ENCODE results near the gene TSHZ3.

The TSHZ3 gene

DNA sequence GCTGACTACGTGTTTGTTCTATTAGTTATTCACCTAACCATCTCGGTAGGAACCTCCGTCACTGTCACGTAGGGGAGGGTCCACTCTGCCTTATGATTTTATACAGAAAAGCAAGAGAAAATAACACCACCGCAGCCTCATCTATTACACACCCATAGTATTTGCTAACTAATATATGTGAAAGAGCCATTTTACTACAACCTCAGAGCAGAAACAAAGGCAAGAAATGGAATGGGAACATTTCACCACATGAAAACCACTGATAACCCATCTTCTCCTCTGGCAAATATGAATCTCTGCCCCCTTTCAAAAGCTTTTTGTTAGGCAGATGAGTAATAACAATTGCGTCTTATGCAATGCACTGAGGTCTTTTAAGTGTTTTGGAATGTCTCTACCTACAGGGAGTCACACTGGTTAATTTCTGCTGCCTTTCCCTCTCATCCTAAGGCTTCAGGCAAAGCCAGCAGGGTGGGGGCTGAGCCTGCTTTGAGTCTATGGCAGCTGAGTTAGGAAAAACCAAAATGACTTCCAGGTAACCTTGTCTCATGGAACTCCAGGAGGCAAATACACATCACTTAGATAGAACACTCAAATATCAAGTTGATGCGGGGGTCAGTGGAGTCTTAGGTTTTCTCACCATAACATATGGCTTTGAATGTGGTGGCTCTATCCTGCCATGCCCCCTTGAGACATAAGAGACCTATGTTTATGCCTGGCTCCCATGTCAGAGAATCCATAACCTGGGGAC lies 15.0 kb downstream of the TSHZ3 start:
- DNase-seq: no peak

DNA sequence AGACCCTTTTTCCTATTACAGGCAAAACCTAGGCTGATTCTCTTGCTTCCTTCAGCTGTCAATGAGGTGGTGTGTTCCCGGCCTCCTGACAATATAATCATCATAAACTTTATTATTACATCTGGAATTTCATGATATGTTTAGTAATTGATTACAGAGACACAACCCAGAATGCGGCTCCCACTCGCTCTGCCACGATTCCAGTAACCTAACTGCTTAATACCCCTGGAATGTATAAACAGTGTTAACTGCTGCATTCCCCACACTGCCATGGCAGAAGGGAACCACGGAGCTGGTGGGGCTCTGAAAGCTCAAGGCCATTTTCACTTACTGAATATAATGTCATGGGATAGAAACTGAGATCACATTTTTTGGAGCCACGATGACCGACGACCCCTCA lies 17.1 kb downstream of the TSHZ3 start:
- DNase-seq: no peak

DNA sequence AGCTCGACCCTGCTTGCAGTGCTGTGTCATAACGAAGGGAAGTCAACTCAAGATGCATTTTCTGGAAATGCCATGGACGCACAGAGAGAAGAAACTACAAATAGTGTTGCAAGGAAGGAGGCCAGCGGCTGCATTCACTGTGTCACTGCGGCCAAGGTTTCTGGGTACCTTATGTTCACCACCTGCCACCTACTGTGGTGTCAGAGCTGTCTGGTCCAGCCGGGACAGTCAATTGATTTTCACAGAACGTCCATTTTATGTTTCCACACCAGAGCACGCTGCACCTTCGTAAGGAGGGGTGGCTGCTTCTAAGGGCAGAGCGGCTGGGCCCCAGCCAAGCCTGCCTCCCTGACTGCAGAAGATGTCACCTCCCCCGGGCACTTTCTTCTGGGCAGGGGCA lies 17.7 kb downstream of the TSHZ3 start:
- DNase-seq: no peak

DNA sequence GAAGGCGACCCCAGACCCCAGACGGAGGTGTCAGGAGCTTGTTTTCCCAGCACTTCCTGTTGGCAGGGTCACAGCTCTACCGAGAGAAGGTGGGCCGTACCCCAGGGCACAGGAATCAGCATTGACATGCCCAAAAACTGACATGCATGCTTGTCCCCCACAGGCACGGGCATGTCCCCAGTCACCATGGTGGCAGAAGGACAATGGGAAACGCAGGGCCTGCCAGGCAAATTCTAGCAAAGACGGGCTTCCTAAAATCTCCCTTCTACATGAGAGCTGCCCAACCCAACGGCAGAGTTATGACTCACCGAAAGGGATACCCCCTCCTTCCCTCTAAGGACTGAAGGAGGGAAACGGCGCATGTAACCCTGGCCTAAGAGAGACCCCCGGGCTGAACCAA lies 18.5 kb downstream of the TSHZ3 start:
- no peak for DNase-seq

DNA sequence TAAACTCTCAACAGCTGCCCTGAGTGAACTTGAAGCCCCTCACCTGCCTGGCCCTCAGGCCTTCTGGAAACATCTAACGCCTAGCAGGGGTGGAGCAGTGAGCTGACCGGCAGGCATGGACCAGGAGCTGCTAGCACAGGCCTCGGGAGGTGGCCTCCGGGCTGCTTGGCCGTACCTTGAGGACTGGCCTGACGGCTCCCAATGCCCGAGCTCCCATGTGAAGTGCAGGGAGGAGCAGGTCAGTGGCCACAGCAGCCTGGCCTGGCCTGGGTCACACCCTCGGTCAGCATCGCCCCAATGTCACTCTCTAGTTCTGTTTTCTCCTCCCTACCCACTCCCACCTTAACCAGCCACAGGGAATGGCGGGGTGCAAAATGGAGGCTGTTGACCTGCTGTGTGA lies 19.0 kb downstream of the TSHZ3 start:
- no peak for DNase-seq

DNA sequence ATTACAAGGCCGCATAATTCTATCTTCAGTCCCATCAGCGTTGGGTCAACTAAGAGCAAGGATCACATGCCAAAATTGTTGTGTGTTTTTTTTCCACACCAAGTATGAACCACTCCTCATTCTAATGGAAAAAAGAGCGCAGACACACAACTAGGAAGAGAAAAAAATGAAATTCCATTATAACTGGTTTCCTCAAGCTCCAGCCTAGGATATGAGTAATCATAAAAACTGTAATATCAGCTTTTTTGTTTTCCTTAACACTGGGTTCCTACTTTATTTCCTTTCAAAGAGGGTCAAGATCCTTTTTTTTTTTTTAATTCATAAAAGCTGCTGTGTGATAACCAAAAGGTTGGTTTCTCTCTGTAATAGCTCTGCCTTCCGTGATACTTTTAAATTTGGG lies 19.4 kb downstream of the TSHZ3 start:
- no peak for DNase-seq

DNA sequence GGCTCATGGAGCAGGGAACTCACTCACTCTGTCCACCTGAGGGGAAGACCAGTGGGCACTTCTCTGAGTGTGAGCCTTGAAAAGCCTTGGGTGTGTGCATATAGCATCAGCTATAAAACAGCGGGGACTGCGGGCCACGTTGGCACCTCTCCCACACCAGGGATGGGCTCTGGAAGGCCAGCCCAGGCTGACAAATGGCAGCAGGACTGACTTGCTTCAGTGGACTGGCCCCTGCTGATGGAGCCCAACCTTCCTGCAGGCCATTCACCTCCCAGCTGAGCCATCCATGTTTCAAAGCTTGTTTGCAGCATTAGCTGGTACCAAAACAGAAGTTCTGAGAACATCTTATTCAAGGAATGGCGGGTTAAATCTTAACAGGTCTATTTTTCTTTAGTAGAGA lies 21.0 kb downstream of the TSHZ3 start:
- DNase-seq: no peak

DNA sequence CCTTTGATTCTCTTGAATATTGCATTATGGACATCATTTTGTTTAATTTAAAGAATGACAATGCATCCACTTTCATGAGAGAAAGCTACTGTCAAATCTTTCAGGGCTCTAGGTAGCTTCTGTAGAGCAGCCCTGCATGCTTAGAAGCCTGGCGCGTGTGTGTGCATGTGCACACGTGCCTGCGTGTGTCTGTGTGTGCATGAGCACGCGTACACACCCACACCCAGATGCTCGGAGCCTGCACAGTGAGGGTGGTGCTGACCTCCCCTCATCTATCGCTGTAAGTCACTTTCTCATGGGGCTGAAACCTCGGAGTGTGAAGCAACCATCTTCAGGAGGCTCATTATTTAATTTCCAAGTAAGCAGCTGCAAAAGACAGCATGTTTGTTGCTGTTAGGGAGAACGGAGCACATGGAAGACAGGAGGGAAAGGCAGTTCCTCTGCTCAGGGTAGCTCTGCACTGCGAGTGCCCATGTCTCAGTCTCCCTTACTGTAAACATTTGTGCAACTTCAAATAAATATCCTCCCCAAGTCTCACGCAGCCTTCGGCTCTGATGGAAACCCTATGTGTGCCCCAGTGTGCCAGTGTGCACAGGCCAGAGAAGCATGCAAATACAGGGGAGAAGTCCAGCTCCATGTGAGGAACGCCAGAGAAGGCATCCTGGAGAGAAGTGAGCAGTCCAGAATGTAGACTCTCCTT lies 22.8 kb downstream of the TSHZ3 start:
- DNase-seq: no peak

DNA sequence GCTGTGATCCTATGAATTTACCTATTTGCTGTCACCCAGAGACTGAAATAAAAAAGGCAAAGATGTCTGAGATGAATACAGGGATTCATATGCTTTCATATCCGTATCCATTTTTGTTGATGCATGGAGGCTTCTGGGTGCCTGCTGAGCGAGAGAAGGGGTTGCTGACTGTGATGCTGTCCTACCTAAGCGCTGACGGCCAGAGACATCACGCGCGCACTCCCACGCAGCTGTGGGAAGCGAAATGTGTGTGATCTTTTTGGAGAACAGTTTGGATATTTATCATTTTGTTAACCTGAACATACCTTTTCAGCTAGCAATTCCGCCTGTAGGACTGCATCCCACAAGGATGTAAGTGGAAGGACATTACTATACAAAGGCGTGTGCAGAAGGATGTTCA lies 23.9 kb downstream of the TSHZ3 start:
- no peak for DNase-seq

DNA sequence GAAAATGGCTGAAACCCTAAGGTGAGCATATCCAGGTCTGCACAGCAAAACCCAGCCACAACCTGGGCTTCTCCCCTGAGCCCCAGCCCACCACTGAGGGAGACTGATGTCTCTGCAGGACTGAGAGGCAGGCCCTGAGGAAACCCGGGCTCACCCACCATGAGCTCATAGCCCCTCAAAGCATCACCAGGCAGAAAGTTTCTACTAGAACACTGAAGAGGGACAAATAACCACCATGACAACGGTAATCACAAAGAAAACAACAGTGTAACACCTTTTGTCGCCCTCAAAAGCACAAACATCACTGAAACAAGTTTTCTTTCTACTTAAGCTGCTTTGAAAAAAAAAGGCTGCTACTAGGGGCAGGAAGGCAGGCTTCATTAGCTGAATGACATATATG lies 29.8 kb downstream of the TSHZ3 start:
- DNase-seq: no peak

DNA sequence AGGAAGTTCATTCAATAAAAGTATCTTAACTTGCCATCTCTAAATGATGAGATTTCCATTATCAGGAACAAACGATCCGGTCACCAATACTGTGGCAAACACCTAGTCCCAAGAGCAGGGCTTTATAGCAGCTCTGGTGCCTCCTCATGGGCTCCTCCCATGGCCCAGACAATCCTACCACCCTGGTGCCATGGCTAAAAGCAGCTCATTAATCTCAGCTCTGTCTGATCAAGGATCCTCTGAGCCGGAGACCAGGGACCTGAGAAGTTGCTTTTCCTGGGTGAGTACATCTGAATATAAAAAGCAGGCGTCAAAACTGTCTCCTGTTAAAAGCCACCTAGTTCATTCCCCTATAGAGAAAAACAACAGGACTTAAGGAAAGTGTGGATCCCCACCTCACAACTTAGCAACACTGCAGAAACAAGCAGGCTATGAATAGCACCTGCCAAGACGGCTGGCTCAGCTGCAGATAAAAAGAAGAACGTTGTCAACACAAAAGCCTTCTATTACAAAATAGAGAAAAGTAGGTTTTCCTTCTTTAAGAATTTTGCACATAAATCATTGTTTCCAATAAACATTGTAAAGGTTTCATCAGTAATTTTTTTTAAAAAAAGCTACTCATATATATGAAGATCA lies 30.3 kb downstream of the TSHZ3 start:
- DNase-seq: no peak

DNA sequence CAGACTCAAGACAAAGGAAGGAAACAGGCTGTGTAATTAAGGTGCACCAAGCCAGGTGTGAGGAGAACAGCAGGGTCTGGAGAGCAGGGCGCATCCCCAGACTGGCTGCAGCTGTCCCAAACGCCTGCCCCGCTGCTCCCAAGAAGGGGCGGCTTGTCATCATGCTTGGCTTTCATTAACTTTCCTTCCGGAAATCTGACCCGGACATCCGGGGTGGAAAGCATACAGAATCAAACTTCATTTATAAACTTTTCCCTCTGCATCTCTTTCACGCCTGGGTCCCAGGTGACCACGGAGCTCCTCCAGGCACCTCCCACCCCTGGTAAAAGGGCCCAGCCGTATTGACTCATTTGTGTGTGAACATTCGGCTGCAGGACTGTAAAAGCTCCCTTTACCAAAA lies 31.7 kb downstream of the TSHZ3 start:
- DNase-seq: no peak

DNA sequence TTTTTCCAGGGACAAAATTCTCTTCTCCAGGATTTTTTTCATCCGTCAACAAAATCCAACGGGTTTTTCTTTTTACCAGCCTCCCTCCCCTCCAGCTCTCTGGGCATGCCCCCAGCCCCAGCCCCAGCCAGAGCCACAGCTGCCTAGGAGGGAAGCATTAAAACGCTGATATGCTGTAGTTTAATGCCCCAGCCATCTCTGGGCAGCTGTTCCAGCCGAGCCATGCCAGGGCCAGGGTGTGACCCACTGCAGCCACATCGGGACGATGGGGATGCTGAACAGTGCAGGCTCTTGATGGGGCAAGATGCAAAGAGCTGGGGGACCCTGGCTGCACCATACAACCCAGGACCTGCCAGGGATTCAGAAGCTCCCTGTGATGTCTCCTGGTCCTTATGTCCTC lies 32.1 kb downstream of the TSHZ3 start:
- DNase-seq: no peak

DNA sequence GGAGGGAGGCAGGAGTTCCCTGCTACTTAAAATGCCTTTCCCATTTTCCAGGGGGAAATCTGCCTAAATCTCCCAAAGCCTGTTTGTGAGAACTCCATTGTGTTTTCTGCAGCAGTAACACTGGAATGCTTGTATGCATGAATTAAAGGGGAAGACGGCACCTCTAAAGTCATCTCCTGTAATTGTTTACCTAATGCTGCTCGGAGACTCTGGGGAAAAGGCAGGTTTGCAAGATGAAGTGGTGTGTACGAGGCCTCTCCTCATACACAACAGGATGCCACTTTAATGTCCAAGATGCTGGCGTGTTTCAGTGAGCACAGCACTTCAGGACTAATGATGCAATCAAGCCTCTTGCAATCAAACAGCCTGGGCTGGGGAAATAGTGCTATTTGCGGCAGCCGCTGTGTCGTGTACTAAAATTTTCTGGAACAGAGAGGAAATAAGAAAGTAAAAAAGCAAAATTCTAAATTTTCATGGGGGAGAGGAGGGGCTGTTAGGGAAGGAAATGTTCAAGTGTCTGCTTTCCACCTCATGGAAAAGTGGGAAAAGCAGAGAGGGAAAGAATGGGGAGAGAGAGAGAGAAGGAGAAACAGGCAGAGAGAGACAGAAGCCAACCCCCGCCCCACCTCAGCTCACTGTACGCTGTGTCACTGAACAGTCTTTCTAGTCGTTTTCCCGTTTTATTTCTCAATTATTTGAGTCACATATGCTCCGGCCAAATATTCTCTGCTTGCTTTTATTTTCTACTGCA lies 32.9 kb downstream of the TSHZ3 start:
- DNase-seq: no peak

DNA sequence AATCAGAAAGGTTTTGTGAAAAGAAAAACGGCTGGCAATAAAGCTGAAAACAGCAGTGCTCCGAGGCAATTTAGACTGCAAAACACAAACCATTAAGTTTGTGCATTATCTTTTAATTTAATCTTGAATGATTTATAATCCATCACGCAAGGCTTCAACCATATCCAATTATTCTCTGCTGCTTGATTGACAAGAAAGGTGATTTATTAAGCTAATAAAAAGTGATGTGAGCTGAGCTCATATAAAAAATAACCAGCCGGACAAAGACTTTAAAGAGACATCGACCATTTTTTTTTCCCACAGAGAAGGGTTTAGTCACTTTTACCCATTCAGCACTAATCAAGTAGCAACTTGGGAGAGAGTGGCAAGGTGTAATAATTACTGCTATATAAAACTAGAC lies 33.6 kb downstream of the TSHZ3 start:
- no peak for DNase-seq

DNA sequence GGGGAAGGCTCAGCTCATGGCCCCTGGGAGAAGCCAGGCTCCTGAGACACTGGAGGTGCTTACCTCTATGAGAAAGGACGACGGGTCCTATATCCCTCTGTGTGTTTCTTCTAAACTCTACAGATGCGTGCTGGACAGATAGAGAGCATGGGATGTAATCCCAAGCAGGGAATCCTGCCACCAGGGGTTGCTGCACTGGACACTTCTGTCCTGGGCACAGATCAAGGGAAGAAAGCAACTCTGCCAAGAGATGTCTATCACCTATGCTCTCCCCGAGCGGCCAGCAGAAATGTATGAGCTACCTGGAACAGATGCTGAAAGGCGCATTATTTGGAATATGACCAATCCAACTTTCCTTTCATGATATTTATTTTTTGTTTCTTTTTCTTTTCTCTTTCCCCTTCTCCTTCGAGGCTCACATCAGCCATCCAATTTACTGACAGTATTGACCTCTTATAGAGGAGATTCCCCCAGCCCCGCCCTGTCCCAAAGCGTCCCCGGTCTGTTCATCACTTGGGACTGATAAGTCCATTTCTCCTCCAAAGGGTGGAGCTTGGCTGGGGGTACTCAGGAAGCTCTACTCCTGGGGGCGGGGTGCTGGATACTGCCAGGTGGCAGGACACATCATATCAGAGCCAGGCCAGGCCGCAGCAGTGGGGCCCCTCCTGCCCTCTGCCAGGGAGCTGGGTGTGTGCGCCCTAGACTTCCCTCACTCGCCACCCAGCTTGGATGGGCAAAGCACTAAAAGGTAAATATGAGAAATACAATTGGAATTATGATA lies 34.2 kb downstream of the TSHZ3 start:
- no peak for DNase-seq

DNA sequence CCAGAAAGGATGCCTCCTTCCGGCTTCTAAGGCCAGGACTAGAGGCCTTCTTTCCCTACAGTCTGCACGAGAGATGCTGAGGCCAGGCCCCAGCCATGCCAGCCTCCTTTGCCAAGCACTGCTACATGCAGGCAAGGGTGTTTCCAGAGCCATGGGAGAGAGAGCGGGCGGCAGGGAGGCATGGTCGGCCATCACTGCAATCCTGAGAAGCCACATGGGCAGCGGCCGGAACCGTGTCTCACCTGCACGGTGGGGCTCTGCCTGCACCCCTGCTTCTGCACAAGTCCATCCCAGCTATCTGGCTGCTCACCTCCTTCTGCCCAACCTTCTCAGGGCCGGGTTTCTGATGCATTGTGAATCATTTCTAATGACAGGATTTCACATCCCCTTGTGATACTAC lies 35.1 kb downstream of the TSHZ3 start:
- DNase-seq: no peak

DNA sequence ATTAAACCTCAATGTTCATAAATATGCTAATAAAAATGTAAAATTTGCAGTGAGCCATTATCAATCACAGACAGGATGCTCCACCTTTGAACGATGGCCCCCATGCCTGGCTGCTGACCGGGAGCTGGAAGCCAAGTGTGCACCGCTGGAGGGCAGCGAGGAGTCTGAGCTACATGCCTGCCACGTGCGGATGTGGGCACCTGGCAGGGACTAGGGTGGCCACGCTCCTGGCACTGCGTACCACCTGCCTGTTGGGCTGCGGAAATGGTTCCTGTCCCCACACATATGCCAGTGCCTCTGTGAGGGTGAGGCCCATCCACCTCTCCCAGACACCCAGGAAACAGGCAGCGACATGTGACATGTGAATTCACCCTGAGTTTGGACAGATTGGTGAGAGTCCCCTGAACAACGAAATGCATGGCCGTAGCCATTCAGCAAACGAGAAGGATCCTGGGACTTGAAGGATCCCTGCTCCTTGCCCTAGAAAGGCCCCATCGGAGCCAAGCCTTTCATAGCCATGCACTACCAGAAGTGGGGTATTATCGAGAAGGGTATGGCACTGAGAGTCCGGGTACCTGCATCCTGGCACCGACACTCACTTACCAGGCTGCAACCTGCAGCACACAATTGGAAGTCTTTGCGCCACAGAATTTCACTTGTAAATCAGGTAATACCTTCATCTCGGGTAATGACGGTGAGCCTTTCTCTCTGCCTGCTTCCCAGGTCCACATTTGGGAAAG lies 35.8 kb downstream of the TSHZ3 start:
- no peak for DNase-seq

DNA sequence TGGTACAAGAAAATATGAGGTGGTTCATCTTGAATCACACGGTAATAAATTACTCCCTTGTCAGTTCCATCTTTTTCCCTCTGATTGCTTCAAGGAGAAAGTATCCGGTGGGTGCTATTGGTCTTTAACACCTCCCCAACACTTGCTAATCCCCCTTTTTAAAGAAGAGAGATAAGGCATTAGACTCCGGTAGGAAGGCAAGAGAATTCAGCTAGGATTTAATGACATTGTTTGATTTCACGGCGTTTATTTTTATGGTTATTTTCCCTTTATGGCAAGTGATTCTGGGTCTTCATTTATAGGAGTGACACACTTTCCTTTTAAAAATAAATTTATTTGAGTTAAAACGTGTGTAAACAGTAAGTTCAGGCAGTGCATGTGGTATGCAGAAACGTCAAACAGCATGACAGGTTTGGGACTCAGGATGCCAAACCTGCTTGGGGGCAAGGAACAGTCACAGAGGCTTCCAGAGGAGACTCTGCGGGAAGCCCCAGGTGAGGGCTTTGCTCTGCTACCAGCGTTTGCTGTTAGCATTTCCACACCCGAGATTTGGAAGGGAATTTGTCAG lies 36.5 kb downstream of the TSHZ3 start:
- no peak for DNase-seq

DNA sequence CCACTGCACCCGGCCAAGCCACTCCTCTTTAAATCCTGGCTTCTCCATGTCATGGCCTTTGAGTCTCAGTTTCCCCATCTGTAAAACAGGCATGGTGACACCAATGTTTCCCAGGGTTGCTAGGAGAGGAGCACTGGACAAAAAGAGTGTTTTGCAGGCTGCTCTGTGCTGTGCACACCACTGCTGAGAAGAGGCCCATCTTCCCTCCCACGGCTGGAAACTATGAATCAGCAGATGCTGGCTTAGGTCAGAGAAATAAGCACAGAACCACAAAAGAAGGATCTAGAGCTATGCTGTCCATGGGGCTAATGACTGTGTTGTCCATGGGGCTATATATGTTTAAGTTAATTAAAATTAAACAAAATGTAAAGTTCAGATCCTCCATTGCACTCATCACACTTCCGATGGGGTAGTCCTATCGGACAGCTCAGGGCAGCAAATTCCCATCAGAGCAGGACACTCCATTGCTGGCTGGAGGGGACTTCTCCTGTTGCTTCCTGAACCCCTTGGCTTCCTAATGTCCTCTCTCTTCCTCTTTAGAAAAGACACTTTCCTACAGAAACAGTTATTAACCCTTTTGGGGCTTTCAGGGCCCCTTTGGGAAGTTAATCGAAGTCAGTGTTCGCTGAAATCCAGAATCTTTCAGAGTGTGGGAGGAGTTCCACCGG lies 37.1 kb downstream of the TSHZ3 start:
- no peak for DNase-seq
